HepG2 (cell line): ENCODE measurements around the gene FRMD3. TPM values are rescaled to one million over a fixed set of nuclear protein-coding genes. Genes with fewer than 3 reads are reported as not detected.

ENCODE experiments used
- ATF7 ChIP-seq, 2 experiments: fragments of 450-650 bp in 1 of 2; sonication (generic) in 1 of 2; formaldehyde crosslinking in 1 of 2; IDR thresholded peaks; 2 replicates each; pipeline versions ENCODE4 v1.4.0 to v1.6.1; 2016 to 2020; ENCODE audit warnings: antibody characterized with exemption in 1 of 2, mild to moderate bottlenecking in 1 of 2, missing genetic modification reagents in 1 of 2
- FOXJ3 ChIP-seq: sonication (generic); formaldehyde crosslinking; IDR thresholded peaks from 2 replicates; pipeline ENCODE4 v1.4.0; 2020; ENCODE audit warnings: missing genetic modification reagents, mild to moderate bottlenecking, borderline replicate concordance
- FOXK1 ChIP-seq: sonication (generic); formaldehyde crosslinking; IDR thresholded peaks from 2 replicates; pipeline ENCODE4 v1.4.0; 2020; ENCODE audit warnings: low read depth, missing genetic modification reagents, borderline replicate concordance
- FOXP1 ChIP-seq, 2 experiments: fragments of 450-650 bp in 1 of 2; IDR thresholded peaks; 2 replicates each; pipeline ENCODE4 v1.6.1; 2017 to 2018; ENCODE audit warnings: antibody characterized with exemption in 1 of 2
- GATA4 ChIP-seq: sonication (generic); IDR thresholded peaks from 2 replicates; pipeline ENCODE4 v1.6.1; 2016; ENCODE audit warnings: antibody characterized with exemption, low read depth, borderline replicate concordance
- HDAC1 ChIP-seq: sonication (generic); formaldehyde crosslinking; IDR thresholded peaks from 2 replicates; pipeline ENCODE4 v1.5.1; 2020; ENCODE audit warnings: mild to moderate bottlenecking, missing genetic modification reagents
- HOXA5 ChIP-seq: sonication (generic); formaldehyde crosslinking; IDR thresholded peaks from 2 replicates; pipeline ENCODE4 v1.4.0; 2020; ENCODE audit warnings: missing genetic modification reagents
- JUNB ChIP-seq: sonication (generic); formaldehyde crosslinking; IDR thresholded peaks from 2 replicates; pipeline ENCODE4 v1.8.0; 2022; ENCODE audit warnings: missing genetic modification reagents, mild to moderate bottlenecking, borderline replicate concordance
- KDM6A ChIP-seq: IDR thresholded peaks from 2 replicates; pipeline ENCODE4 v1.6.1; 2016; ENCODE audit warnings: low read depth
- POLR2G ChIP-seq: fragments of 200-400 bp; formaldehyde crosslinking; IDR thresholded peaks from 2 replicates; pipeline ENCODE4 v1.6.1; 2018; ENCODE audit warnings: mild to moderate bottlenecking, low read depth, low read length, moderate library complexity
- PRMT3 ChIP-seq: sonication (generic); formaldehyde crosslinking; IDR thresholded peaks from 2 replicates; pipeline ENCODE4 v1.8.1; 2022; ENCODE audit warnings: low read depth, mild to moderate bottlenecking, moderate library complexity, missing genetic modification reagents, borderline replicate concordance
- SOX5 ChIP-seq: IDR thresholded peaks from 2 replicates; pipeline ENCODE4 v1.6.1; 2016; ENCODE audit warnings: borderline replicate concordance
- TEF ChIP-seq: sonication (generic); formaldehyde crosslinking; IDR thresholded peaks from 2 replicates; pipeline ENCODE4 v1.5.0; 2020; ENCODE audit warnings: missing genetic modification reagents
- TFDP1 ChIP-seq: IDR thresholded peaks from 2 replicates; pipeline ENCODE4 v1.6.1; 2016; ENCODE audit warnings: missing compliant biosample characterization, missing genetic modification reagents, borderline replicate concordance
- ZFP36L2 ChIP-seq: sonication (generic); formaldehyde crosslinking; IDR thresholded peaks from 2 replicates; pipeline ENCODE4 v1.4.0; 2020; ENCODE audit warnings: missing genetic modification reagents
- ZFP62 ChIP-seq: sonication (generic); formaldehyde crosslinking; IDR thresholded peaks from 2 replicates; pipeline ENCODE4 v1.4.0; 2020; ENCODE audit warnings: missing genetic modification reagents
- ZNF430 ChIP-seq: sonication (generic); formaldehyde crosslinking; IDR thresholded peaks from 2 replicates; pipeline ENCODE4 v1.9.0; 2021; ENCODE audit warnings: mild to moderate bottlenecking, missing genetic modification reagents
- ZNF687 ChIP-seq: sonication (generic); formaldehyde crosslinking; IDR thresholded peaks from 2 replicates; pipeline ENCODE4 v1.5.1; 2020; ENCODE audit warnings: mild to moderate bottlenecking, missing genetic modification reagents, moderate library complexity
- polyA plus RNA-seq, 8 experiments: library from polyadenylated mRNA; depleted of rRNA in 3 of 8; stranded (reverse) in 7 of 8; unstranded in 1 of 8; fragments of >200 nt; fragmentation: Illumina TruSeq in 4 of 8; extraction: Trizol in 4 of 8; gene quantifications; 2 replicates each; pipeline versions ENCODE4 v1.2.1 to v1.2.3, GENCODE V29; 2011 to 2016; ENCODE audit warnings: low read depth in 4 of 8, missing spikeins in 1 of 8, mixed read lengths in 1 of 8; ENCODE audit not compliant: insufficient read depth in 1 of 8
- total RNA-seq, 5 experiments: library from RNA; depleted of rRNA; stranded (reverse); fragments of >200 nt; fragmentation: Illumina TruSeq; extraction: Trizol; gene quantifications; 2 replicates each; pipeline ENCODE4 v1.2.3, GENCODE V29; 2016; ENCODE audit warnings: low read depth in 1 of 5

FRMD3 gene
- total and polyA plus RNA-seq, 2 of the 13 experiments (the other 11 are each of a cell fraction or from before 2014, with no cell fraction given), result 3.2 to 7.7 TPM

- TF ChIP-seq HDAC1 (CRISPR knock-in tag) (peak; percentile 48; the same call in 1 of the 2 replicates), FOXK1 (CRISPR knock-in tag) (peak; percentile 70; the same call in 1 of the 2 replicates), GATA4 (peak; percentile 45; the same call in 1 of the 2 replicates), FOXP1 (IDR thresholded peaks at IDR 0.05) (no peak), FOXP1 (CRISPR knock-in tag; IDR thresholded peaks at IDR 0.05) (peak; percentile 48; the same call in 1 of the 2 replicates), FOXJ3 (CRISPR knock-in tag) (peak; percentile 72; the same call in 1 of the 2 replicates), POLR2G (peak; percentile 70), ATF7 (IDR thresholded peaks at IDR 0.05) (no peak), ATF7 (CRISPR knock-in tag; IDR thresholded peaks at IDR 0.05) (no peak), KDM6A (CRISPR knock-in tag) (peak; percentile 30; the same call in 1 of the 2 replicates), ZFP62 (no peak), TEF (CRISPR knock-in tag) (peak; percentile 27; the same call in 1 of the 2 replicates), HOXA5 (0 out of 2 replicates have a peak, but pooled peaks have one; percentile 7), JUNB (CRISPR knock-in tag) (no peak), TFDP1 (CRISPR knock-in tag) (0 out of 2 replicates have a peak, but pooled peaks have one; percentile 15), ZFP36L2 (no peak), SOX5 (peak; percentile 57; the same call in 1 of the 2 replicates), ZNF687 (CRISPR knock-in tag) (peak; percentile 52), PRMT3 (CRISPR knock-in tag) (0 out of 2 replicates have a peak, but pooled peaks have one; percentile 22), ZNF430 (CRISPR knock-in tag) (peak; percentile 44; the same call in 1 of the 2 replicates)
Observed at GRCh38 chr9:83423815-83424707, 114.1 kb downstream of the FRMD3 start (continued).
